Left kidney (tissue), 8 donors: ENCODE results near the gene PIH1D1. TPM values are rescaled to one million over a fixed set of nuclear protein-coding genes. Genes with fewer than 3 reads are reported as not detected.

ENCODE experiments used
- DNase-seq: peaks from one replicate; pipeline ENCODE4 v3.0.0-alpha.2; 2013
- long read RNA-seq, 8 donors: transcript quantifications; one replicate each; lab custom pipeline, GENCODE V29; 2026
- polyA plus RNA-seq: library from polyadenylated mRNA; unstranded; fragments of 120-200 nt; gene quantifications from one replicate; pipeline ENCODE4 v1.2.1, GENCODE V29; 2013; ENCODE audit not compliant: insufficient read length

The PIH1D1 gene
- polyA plus RNA-seq, result 91.6 TPM
- long read RNA-seq, donor 1, transcript PIH1D1-223 (2 exons, 474 nt), result minor isoform, 10 of 66 reads
- long read RNA-seq, donor 1, transcript PIH1D1-201 (9 exons, 1,192 nt), result major isoform, 40 of 66 reads
- long read RNA-seq, donor 1, partial matches to known transcripts, result 11 of 66 reads
- long read RNA-seq, donor 1, other reads (novel, unspliced or antisense), result 0 of 66 reads
- long read RNA-seq, donor 2, transcript PIH1D1-223 (2 exons, 474 nt), result minor isoform, 7 of 33 reads
- long read RNA-seq, donor 2, transcript PIH1D1-201 (9 exons, 1,192 nt), result major isoform, 16 of 33 reads
- long read RNA-seq, donor 2, partial matches to known transcripts, result 6 of 33 reads
- long read RNA-seq, donor 2, other reads (novel, unspliced or antisense), result 0 of 33 reads
- long read RNA-seq, donor 3, transcript PIH1D1-223 (2 exons, 474 nt), result minor isoform, 8 of 38 reads
- long read RNA-seq, donor 3, transcript PIH1D1-201 (9 exons, 1,192 nt), result major isoform, 22 of 38 reads
- long read RNA-seq, donor 3, partial matches to known transcripts, result 0 of 38 reads
- long read RNA-seq, donor 3, other reads (novel, unspliced or antisense), result 0 of 38 reads
- long read RNA-seq, donor 4, partial matches to known transcripts, result 0 of 5 reads
- long read RNA-seq, donor 4, other reads (novel, unspliced or antisense), result 0 of 5 reads
- long read RNA-seq, donor 5, transcript PIH1D1-223 (2 exons, 474 nt), result minor isoform, 12 of 86 reads
- long read RNA-seq, donor 5, transcript PIH1D1-201 (9 exons, 1,192 nt), result major isoform, 45 of 86 reads
- long read RNA-seq, donor 5, partial matches to known transcripts, result 20 of 86 reads
- long read RNA-seq, donor 5, other reads (novel, unspliced or antisense), result 6 of 86 reads
- long read RNA-seq, donor 6, transcript PIH1D1-201 (9 exons, 1,192 nt), result major isoform, 23 of 51 reads
- long read RNA-seq, donor 6, transcript PIH1D1-223 (2 exons, 474 nt), result minor isoform, 6 of 51 reads
- long read RNA-seq, donor 6, partial matches to known transcripts, result 12 of 51 reads
- long read RNA-seq, donor 6, other reads (novel, unspliced or antisense), result 6 of 51 reads
- long read RNA-seq, donor 7, transcript PIH1D1-223 (2 exons, 474 nt), result minor isoform, 12 of 63 reads
- long read RNA-seq, donor 7, transcript PIH1D1-201 (9 exons, 1,192 nt), result major isoform, 38 of 63 reads
- long read RNA-seq, donor 7, transcript PIH1D1-208 (3 exons, 424 nt), result minor isoform, 9 of 63 reads
- long read RNA-seq, donor 7, partial matches to known transcripts, result 0 of 63 reads
- long read RNA-seq, donor 7, other reads (novel, unspliced or antisense), result 0 of 63 reads
- long read RNA-seq, donor 8, transcript PIH1D1-223 (2 exons, 474 nt), result minor isoform, 7 of 22 reads
- long read RNA-seq, donor 8, transcript PIH1D1-201 (9 exons, 1,192 nt), result major isoform, 14 of 22 reads
- long read RNA-seq, donor 8, partial matches to known transcripts, result 0 of 22 reads
- long read RNA-seq, donor 8, other reads (novel, unspliced or antisense), result 0 of 22 reads

DNA sequence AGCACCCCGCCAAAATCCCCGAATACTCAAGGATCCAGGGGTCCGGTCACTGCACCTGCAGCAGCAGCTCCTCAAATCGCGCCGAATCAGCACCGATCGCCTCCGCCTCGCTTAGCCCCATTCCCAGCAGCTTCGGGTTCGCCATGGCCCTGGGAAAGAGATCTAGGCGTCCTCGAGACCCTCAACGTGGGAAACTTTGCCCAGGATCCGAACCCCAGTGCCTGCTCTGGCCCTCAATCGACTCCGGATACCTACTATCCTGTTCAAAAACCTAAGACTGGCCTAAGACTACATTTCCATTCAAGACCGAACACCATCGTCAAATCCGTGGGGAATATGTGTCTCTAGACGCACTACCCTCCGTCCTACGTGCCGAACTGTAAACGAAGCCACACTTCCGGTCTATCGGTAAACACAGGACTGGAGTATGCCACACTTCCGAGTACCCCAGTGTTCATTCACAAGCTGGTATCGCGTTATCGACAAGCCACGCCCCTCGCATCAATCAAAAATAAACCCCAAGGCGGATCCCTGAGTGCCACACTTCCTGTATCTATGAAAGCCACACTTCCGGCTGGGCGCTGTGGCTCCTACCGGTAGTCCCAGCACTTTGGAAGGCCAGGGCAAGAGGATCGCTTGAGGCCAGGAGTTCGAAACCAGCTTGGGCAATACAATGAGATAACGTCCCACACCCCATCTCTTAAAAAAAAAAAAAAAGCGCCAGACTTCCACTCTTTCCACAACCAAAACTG, at the start of gene PIH1D1:
PIH1D1 (minus strand) TSS at position 385 of the 752 bp plus-strand sequence; CDS start at position 145, 240 bp downstream.
- peak; percentile 99 for DNase-seq

DNA sequence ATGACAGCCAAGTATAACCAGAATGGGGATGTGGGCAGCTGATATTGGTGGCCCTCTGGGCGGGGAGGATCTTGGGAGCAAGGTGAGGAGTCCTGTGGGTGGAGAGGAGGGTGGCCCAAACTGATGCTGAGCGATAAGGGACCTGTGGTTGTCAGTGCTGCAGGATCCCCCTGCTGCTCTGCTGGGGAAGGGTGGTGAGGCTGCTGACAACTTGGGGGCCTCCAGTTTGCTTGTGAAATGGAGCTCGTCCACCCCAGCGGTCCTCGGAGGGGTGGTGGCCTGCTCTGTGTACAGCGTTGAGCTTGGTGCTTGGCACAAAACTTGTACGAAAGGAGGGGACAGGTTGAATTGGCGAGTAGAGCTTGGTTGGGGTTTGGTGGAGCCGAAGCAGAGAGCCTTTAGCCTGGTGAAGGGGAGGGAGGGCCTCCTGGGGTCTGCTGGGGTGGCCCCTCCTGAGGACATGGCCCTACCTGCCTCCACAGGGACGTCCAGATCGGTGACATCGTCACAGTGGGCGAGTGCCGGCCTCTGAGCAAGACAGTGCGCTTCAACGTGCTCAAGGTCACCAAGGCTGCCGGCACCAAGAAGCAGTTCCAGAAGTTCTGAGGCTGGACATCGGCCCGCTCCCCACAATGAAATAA, 47.5 kb upstream of the PIH1D1 start:
- DNase-seq, result no peak

DNA sequence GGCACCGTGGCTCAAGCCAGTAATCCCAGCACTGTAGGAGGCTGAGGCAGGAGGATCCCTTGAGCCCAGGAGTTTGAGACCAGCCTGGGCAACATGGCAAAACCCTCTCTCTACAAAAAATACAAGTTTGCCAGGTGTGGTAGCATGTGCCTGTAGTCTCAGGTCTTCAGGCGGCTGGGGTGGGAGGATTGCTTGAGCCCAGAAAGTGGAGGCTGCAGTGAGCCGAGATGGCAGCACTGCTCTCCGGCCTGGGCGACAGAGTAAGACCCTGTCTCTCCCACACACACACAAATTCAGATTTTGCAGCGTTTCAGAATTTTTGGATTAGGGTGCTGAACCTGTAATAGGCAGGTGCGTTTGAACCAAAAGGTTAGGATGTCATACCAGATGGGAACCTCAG, 46.9 kb upstream of the PIH1D1 start:
- DNase-seq, result no peak

DNA sequence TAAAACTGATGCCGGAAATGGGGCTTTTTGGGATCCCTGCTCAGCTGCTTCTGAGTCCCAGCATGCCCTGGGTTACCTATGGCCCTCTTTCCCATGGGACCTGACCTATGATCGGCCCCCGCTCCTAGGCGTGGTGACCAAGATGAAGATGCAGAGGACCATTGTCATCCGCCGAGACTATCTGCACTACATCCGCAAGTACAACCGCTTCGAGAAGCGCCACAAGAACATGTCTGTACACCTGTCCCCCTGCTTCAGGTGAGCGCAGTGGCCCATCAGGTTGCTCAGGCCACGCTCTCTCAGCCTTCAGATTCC, 46.1 kb upstream of the PIH1D1 start:
- DNase-seq, result no peak

DNA sequence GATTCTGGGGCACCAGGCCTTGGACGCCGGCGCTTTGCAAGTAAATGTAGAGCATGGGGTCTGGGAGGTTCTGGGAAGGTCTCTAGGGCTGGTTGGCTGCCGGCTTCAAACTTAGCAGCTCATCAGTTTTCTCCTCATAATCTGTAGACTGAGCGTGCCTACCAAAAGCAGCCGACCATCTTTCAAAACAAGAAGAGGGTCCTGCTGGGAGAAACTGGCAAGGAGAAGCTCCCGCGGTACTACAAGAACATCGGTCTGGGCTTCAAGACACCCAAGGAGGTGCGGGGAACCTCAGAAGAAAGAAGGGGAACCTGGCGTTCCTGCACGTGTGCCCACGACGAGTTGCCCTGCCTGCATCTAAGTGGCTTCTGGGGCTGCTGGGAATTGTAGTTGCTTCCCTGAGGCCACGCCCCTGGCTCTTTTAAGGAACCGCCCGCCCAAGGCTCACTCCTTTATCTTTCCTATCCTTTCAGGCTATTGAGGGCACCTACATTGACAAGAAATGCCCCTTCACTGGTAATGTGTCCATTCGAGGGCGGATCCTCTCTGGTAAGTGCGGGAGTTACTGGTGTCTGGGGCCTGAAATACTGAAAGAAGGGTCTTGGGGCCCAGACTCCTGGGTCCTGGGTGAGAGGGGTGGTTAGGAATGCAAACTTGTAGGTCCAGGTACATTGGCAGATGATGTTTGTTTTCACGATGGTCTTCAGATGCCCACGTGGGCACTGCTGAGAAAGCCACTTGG, 45.6 kb upstream of the PIH1D1 start:
- no peak for DNase-seq

DNA sequence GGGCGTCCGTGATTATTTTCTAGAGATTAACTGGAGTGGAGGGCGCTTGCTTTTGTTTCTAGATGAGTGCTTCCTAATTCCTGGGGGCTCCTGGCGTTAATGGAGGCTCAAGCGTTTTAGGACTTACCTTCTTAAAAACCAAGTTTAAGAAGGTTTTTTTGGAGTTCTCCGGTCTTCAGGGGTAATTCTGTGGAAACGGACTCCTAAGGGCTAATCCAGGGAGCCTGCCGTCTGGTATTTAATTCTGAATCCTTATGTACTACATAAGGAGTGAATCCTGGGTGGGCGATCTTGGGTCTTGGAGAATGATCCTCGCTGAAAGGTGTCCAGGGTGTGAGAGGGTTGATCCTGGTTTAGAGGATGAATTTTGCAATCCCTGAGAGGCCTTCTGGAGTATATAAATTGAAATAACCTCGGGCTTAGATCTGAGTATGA, 45.0 kb upstream of the PIH1D1 start:
- no peak for DNase-seq

GRCh38 chr19:49492573-49493405, 41.2 kb upstream of the PIH1D1 start:
- no peak for DNase-seq

DNA sequence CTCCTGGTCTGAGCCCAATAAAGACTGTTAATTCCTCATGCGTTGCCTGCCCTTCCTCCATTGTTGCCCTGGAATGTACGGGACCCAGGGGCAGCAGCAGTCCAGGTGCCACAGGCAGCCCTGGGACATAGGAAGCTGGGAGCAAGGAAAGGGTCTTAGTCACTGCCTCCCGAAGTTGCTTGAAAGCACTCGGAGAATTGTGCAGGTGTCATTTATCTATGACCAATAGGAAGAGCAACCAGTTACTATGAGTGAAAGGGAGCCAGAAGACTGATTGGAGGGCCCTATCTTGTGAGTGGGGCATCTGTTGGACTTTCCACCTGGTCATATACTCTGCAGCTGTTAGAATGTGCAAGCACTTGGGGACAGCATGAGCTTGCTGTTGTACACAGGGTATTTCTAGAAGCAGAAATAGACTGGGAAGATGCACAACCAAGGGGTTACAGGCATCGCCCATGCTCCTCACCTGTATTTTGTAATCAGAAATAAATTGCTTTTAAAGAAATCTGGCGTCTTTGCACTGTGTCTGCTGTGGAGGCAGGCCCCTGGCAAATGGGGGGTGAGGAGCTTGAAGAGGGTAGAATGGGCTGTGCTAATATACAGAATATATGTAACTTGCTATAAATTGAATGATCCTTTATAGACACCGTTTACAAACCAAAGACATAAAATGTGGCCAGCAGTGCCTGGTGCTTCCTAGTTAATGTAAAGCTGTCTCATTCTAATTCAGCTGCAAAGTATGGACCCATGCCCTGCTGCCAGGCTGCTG, 40.4 kb upstream of the PIH1D1 start:
- DNase-seq, result no peak

DNA sequence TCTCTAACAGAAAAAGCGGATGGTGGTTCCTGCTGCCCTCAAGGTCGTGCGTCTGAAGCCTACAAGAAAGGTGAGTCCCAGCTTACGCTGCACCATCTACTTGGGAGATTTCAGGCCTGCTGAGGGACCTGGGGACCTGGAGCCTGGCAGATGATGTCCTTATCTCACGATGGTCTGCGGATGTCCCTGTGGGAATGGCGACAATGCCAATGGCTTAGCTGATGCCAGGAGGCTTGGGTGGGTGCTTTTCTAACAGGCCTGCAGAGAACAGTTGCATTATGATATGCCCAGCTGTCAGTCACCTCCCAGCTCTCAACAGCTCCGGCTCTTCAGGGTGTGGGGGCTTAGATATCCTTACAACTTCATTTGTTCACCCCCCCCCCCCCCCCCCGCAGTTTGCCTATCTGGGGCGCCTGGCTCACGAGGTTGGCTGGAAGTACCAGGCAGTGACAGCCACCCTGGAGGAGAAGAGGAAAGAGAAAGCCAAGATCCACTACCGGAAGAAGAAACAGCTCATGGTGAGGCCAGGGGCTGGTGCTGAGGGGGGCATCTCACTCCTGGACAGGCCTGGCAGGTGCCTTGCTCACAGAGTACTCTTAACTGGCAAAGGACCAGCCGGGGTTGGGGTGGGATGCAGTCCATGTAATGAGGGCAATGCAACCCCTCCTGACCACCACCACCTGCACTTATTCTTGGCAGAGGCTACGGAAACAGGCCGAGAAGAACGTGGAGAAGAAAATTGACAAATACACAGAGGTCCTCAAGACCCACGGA, 39.6 kb upstream of the PIH1D1 start:
- DNase-seq, result no peak

- no peak for DNase-seq
Measured at GRCh38 chr19:49490287-49491029, 38.8 kb upstream of the PIH1D1 start.

DNA sequence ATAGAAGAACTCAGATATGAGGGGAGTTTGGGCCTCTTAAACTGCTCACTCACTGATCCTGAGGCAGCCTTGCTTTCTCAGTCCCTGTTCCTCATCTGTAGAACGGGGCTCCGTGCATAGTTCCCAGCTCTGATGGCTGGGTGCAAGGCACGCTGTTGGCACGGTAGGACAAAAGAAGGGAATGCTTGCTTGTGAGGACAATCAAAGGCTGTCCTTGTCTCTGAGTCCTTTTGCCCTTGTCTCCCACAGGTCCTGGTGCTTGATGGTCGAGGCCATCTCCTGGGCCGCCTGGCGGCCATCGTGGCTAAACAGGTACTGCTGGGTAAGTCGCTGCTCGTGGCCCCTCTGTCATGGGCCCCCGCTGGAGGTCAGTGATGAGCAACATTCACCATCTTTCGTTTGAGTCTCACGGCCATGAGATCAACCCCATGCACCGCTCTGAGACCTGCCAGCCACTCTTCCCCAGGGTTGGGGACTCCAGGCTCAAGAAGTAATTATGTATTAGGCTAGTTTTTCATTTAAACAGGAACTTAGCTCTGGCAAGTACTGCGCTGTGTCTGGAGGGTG, 38.1 kb upstream of the PIH1D1 start:
- no peak for DNase-seq

- no peak for DNase-seq
Measured at GRCh38 chr19:49488863-49489537, 37.4 kb upstream of the PIH1D1 start.

DNA sequence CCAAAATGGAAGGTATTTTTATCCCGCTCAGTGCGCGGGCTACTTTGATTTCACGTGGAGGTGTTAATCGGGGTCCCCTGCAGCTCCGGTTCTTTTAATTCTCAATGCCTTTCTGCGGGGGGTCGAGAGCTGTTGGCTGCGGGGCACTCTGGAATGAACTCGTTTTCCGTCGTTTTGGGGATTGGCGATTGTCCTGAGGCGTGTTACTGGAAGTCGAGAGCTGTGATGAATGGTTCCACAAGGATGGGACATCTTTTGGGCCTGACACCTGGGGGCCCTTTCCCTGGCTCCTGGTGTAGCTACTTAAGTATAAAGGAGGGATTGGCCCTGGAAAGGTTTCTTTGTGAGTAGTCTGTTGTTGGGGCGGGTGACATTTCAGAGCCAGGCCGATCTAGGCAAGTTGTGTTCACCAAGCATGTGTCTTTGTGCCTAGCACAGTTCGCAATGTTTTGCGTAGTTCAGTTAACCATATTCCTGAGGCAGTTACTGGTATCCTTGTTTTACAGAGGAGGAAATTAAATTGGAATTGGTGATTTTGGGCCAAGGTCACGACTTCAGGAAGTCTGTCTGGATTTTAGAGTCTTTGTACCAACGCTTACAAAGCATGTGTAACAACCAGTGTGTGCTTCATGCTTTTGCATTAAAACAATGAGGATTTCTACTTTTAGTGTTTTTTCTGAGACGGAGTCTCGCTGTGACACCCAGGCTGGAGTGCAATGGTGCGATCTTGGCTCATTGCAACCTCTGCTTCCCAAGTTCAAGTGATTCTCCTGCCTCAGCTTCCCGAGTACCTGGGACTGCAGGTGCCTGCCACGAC, 36.6 kb upstream of the PIH1D1 start:
- DNase-seq, result no peak

GRCh38 chr19:49487277-49488045, 35.8 kb upstream of the PIH1D1 start, which contains the start of gene RPL13A:
RPL13A (plus strand) TSS chr19:49487608; CDS start chr19:49487630, 22 bp downstream.
- peak; percentile 100 for DNase-seq
